ENCODE measurements around the gene UBR4. TPM values are rescaled to one million over a fixed set of nuclear protein-coding genes. Genes with fewer than 3 reads are reported as not detected.

The UBR4 gene
- total and polyA plus RNA-seq, 10 of the 15 experiments (the other 5 are each of a cell fraction or from before 2014, with no cell fraction given), result 34.2 to 124 (median 56.2) TPM

DNA sequence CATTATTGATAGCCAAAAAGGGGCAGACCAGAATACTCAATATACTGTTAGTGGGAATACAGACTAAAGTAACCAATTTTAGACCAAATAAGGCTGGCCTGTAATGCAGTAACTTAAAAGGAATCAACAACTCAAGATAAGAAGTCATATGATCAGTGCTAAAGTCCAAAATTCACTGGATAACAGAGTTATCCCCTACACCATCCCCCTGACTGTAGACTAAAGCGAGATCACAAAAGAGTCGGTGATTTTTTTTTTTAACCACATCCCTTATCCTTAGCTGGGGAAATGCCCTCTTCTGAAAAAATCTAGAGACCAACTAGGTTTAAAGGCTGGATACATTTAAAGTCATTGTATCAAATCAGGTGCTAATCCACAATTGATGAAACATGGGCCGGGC is 7.7 kb downstream of the UBR4 start:
- Histone ChIP-seq H2AFZ (ENCODE audit: control insufficient read depth, low read depth, low read length) (no peak overlapping the region), H3K4me3 (no peak overlapping the region), H3K9me3 (replicated peaks; ENCODE audit: control insufficient read depth, insufficient read depth, low read length) (no peaks in the 10 kb centered on the region), H3K27me3 (replicated peaks in 1 of 2; ENCODE audit: control insufficient read depth in 2 of 2, insufficient read depth in 2 of 2, low read length in 1 of 2) (no peaks in the 10 kb centered on the region), H3K79me2 (ENCODE audit: control insufficient read depth, insufficient read depth, low read length) (peaks cover 59% of the 10 kb centered on the region), H3K27ac (ENCODE audit: control insufficient read depth, insufficient read depth) (no peak overlapping the region), H3K36me3 (ENCODE audit: control insufficient read depth in 2 of 2, insufficient read depth in 2 of 2, low read length in 1 of 2) (peaks cover 8 to 17% of the 10 kb centered on the region in 2 experiments; a peak in 3 of 4 replicates), H3K9ac (ENCODE audit: control insufficient read depth, insufficient read depth, low read length) (no peak overlapping the region), H3K4me2 (ENCODE audit: control insufficient read depth, insufficient read depth) (no peak overlapping the region), H3K4me1 (ENCODE audit: control insufficient read depth, insufficient read depth, low read length) (peaks cover 13% of the 10 kb centered on the region), H4K20me1 (ENCODE audit: control insufficient read depth, insufficient read depth) (peaks cover 2% of the 10 kb centered on the region; the same call in 1 of the 2 replicates)
- DNase-seq (ENCODE audit: low read depth, low spot score) (no peak), FAIRE-seq (no peak), ATAC-seq (peak; percentile 36; the same call in 2 of the 3 replicates)
- in situ Hi-C loops (cut with MboI) (no loop called here), intact Hi-C loops (cut with micrococcal nuclease; ENCODE audit: unreplicated experiment) (loop anchor here (10.0 kb wide), 1 partner anchor 248 kb away; the partner anchor contains the start of gene IFFO2)
- 97% methylated on average over 3 of the region's 3 CpGs for WGBS (ENCODE audit: insufficient coverage, insufficient replicate concordance, low lambda C conversion rate, missing lambda C conversion rate)
- TF ChIP-seq HCFC1 (IDR thresholded peaks at IDR 0.05; ENCODE audit: low read length) (no peak), JUNB (IDR thresholded peaks at IDR 0.05) (no peak), EED (IDR thresholded peaks at IDR 0.05; ENCODE audit: low read depth) (no peak), ZSCAN29 (IDR thresholded peaks at IDR 0.05) (no peak), KLF5 (IDR thresholded peaks at IDR 0.05; ENCODE audit: partially characterized antibody) (no peak), TAF1 (IDR thresholded peaks at IDR 0.05; ENCODE audit: borderline replicate concordance, low read depth, low read length) (no peak), NRF1 (conservative IDR thresholded peaks at IDR 0.05; ENCODE audit: low read depth, low read length) (no peak), NFYA (IDR thresholded peaks at IDR 0.05; ENCODE audit: borderline replicate concordance, low read depth, low read length) (no peak)
- TF ChIP-seq, protein P1, sequence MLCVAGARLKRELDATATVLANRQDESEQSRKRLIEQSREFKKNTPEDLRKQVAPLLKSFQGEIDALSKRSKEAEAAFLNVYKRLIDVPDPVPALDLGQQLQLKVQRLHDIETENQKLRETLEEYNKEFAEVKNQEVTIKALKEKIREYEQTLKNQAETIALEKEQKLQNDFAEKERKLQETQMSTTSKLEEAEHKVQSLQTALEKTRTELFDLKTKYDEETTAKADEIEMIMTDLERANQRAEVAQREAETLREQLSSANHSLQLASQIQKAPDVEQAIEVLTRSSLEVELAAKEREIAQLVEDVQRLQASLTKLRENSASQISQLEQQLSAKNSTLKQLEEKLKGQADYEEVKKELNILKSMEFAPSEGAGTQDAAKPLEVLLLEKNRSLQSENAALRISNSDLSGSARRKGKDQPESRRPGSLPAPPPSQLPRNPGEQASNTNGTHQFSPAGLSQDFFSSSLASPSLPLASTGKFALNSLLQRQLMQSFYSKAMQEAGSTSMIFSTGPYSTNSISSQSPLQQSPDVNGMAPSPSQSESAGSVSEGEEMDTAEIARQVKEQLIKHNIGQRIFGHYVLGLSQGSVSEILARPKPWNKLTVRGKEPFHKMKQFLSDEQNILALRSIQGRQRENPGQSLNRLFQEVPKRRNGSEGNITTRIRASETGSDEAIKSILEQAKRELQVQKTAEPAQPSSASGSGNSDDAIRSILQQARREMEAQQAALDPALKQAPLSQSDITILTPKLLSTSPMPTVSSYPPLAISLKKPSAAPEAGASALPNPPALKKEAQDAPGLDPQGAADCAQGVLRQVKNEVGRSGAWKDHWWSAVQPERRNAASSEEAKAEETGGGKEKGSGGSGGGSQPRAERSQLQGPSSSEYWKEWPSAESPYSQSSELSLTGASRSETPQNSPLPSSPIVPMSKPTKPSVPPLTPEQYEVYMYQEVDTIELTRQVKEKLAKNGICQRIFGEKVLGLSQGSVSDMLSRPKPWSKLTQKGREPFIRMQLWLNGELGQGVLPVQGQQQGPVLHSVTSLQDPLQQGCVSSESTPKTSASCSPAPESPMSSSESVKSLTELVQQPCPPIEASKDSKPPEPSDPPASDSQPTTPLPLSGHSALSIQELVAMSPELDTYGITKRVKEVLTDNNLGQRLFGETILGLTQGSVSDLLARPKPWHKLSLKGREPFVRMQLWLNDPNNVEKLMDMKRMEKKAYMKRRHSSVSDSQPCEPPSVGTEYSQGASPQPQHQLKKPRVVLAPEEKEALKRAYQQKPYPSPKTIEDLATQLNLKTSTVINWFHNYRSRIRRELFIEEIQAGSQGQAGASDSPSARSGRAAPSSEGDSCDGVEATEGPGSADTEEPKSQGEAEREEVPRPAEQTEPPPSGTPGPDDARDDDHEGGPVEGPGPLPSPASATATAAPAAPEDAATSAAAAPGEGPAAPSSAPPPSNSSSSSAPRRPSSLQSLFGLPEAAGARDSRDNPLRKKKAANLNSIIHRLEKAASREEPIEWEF (IDR thresholded peaks at IDR 0.05; ENCODE audit: insufficient replicate concordance, low read depth, low read length), result no peak
- TF ChIP-seq, protein P2, sequence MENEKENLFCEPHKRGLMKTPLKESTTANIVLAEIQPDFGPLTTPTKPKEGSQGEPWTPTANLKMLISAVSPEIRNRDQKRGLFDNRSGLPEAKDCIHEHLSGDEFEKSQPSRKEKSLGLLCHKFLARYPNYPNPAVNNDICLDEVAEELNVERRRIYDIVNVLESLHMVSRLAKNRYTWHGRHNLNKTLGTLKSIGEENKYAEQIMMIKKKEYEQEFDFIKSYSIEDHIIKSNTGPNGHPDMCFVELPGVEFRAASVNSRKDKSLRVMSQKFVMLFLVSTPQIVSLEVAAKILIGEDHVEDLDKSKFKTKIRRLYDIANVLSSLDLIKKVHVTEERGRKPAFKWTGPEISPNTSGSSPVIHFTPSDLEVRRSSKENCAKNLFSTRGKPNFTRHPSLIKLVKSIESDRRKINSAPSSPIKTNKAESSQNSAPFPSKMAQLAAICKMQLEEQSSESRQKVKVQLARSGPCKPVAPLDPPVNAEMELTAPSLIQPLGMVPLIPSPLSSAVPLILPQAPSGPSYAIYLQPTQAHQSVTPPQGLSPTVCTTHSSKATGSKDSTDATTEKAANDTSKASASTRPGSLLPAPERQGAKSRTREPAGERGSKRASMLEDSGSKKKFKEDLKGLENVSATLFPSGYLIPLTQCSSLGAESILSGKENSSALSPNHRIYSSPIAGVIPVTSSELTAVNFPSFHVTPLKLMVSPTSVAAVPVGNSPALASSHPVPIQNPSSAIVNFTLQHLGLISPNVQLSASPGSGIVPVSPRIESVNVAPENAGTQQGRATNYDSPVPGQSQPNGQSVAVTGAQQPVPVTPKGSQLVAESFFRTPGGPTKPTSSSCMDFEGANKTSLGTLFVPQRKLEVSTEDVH (IDR thresholded peaks at IDR 0.05; ENCODE audit: low read depth, partially characterized antibody), result no peak
- ChIA-PET POLR2A (interaction anchor here (0.9 kb wide), 1 partner anchor 18 kb away, joined by 3 read pairs; no protein-coding TSS in a partner anchor), SMC1A (ENCODE audit: uncharacterized antibody, unreplicated experiment) (interaction anchor here (1.0 to 1.6 kb wide), 2 partner anchors 10 to 72 kb away, joined by 3 to 7 read pairs; no protein-coding TSS in a partner anchor), CTCF (interaction anchor here (0.6 kb wide), 1 partner anchor 451 kb away, joined by 3 read pairs; no protein-coding TSS in a partner anchor), RAD21 (ENCODE audit: unreplicated experiment) (no interaction called here)
- no TSS peak for BruUV-seq (replicated peaks)

Measured in GM12878 (cell line).